ENCODE measurements around the gene PHTF2. TPM values are rescaled to one million over a fixed set of nuclear protein-coding genes. Genes with fewer than 3 reads are reported as not detected.

PHTF2 gene
- total RNA-seq, 4 donors from 2014 or later: 16.7 to 27.6 (median 19.2) TPM

DNA sequence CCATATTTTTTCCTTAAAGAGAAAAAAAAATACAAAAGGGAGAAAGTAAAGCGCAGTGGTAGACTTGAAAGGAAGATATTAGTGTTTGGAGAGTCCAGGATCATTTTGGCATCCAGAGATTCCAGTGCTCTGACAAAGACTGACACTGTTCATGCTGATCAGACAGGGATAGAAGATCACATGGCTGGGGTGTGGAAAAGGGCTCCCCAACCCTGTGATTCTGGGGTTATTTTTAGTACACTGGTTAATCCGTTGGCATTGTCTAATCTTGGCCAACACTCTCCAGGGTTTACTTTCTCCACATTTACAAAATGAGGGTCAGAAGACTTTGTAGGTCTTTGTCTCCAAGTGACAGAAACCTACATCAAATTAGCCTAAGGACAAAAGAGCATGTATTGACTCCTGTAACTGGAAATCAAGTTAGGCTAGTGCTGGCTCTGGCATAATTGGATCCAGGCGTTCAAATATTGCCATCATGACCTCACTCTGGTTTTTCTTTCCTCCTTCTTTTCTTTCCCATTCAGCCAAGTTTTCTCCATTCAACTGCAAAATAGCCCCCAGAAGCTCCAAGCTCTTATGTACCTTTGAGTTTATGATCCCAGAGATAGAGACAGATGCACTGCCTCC lies 181.6 kb downstream of the PHTF2 start:
- TF ChIP-seq, protein P1, sequence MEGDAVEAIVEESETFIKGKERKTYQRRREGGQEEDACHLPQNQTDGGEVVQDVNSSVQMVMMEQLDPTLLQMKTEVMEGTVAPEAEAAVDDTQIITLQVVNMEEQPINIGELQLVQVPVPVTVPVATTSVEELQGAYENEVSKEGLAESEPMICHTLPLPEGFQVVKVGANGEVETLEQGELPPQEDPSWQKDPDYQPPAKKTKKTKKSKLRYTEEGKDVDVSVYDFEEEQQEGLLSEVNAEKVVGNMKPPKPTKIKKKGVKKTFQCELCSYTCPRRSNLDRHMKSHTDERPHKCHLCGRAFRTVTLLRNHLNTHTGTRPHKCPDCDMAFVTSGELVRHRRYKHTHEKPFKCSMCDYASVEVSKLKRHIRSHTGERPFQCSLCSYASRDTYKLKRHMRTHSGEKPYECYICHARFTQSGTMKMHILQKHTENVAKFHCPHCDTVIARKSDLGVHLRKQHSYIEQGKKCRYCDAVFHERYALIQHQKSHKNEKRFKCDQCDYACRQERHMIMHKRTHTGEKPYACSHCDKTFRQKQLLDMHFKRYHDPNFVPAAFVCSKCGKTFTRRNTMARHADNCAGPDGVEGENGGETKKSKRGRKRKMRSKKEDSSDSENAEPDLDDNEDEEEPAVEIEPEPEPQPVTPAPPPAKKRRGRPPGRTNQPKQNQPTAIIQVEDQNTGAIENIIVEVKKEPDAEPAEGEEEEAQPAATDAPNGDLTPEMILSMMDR (IDR thresholded peaks at IDR 0.05): no peak
- DNase-seq (ENCODE audit: low spot score) (no peak), ATAC-seq (ENCODE audit: low FRiP score) (no peak)

DNA sequence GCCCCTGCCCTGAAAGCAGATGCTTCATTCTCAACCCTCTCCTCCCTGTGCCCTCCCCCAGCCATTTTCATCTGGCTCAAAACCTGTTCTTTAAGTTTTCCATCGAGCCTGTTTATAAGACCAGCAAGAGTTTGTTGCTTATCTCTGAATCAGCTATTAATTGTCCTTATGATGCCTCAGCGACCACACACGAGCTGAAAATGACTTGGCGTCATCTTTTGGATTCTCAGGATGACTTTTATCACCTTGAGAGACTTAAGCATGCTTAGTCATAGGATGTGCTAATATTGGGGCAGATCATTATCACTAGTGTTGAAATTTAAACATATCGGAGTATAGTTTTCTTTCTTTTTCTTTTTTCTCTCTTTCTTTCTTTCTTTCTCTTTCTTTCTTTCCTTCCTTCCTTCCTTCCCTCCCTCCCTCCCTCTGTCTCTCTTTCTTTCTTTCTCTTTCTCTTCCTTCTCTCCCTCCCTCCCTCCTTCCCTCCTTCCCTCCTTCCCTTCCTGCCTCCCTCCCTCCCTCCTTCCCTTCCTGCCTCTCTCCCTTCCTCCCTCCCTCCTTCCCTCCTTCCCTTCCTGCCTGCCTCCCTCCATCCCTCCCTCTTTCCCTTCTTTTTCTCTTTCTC lies 184.5 kb downstream of the PHTF2 start:
- TF ChIP-seq, protein P1 (IDR thresholded peaks at IDR 0.05): no peak
- ATAC-seq (ENCODE audit: low FRiP score) (no peak), DNase-seq (ENCODE audit: low spot score) (no peak)

DNA sequence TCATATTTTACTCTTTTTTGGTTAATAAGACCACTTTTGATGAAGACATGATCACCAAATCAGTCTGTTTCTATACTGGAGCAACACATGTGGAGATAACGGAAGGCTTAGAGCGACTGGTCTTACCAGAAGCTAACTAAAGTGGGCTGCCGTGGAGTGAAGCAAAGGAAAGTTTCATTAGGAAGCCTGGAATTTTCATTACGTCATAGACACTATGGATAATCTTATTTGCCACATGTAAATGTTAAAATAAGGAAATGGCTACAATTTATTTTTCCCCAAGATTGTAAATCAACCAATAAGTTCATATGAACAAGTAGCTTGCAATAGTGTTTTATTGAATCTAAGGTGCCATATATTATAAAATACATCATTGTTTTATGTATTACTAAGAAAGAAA lies 185.4 kb downstream of the PHTF2 start:
- ATAC-seq (ENCODE audit: low FRiP score) (no peak), DNase-seq (ENCODE audit: low spot score) (no peak)
- TF ChIP-seq, protein P1 (IDR thresholded peaks at IDR 0.05): no peak

DNA sequence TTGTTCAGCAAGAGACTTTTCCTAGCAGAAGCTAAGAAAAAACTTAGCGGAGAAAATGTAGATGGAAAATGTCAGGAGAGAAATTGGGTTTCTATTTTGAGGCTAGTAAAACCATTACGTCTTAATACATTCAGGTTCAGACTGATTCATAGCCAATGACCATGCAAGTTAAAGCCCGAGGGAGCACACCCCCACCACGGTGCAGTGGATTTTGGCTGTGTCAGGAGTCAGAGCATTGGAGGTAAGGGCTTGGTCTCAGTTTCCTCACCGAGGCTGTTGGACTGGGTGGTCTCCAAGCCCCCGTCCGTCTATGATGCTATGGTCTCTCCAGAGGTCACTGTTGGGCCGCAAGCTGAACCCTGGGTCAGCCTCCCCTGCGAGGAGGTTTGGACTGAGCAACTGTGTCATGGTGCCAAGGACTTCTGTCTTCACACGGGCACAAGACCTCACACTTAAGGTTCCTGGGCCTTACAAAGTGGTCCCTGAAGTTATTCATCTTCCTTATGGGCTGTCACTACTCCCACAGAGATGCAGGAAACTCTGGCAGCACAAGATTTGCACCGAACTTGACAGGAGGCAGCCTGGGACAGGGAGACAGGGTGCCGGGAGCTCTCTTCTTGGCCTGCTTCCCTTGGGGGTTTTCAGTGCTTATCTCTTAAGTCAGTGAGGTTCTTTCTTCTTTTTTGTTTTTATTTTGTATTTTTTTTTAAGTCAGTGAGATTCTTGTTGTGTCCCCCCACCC lies 186.8 kb downstream of the PHTF2 start:
- DNase-seq (ENCODE audit: low spot score): no peak
- TF ChIP-seq, protein P1 (IDR thresholded peaks at IDR 0.05): no peak
- no peak for ATAC-seq (ENCODE audit: low FRiP score)

DNA sequence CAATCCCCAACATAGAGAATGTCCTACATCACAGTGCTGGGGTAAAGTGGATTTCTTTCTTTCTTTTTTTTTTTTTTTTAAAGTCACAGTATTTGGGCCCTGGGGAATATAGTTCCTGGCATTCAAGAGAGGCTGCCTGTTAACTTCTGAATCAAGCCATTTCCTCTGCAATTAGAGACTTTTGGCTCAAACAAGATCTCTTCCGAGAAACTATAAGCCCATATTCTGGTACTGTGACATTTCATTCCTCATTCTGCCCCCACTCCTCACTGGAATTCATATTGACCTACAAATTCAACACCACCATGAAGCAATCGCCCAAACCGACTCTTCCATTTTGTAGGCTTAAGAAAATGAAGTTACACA lies 187.4 kb downstream of the PHTF2 start:
- TF ChIP-seq, protein P1 (IDR thresholded peaks at IDR 0.05): no peak
- no peak for ATAC-seq (ENCODE audit: low FRiP score)

DNA sequence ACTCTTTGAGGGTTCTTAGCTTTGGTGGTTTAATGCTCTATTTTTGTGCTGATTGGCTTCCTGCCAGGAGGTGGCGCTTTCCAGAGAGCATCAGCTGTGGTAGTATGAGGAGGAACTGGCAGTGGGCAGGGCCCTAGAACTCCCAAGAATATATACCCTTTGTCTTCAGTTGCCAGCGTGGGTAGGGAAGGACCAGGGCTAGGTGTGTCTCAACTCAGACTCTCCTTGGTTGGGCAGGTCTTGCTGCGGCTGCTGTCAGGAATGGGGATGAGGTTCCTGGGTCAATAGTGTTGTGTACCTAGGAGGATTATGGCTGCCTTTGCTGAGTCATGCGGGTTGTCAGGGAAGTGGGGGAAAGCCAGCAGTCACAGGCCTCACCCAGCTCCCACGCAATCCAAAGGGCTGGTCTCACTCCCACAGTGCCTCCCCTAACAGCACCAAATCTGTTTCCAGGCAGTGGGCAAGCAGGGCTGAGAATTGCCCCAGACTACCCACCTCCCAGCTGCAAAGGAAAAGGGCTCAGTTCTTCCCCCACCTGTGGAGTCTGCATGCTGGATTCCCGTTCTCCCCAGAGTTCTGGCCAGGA lies 191.5 kb downstream of the PHTF2 start:
- DNase-seq (ENCODE audit: low spot score) (no peak), ATAC-seq (ENCODE audit: low FRiP score) (no peak)
- TF ChIP-seq, protein P1 (IDR thresholded peaks at IDR 0.05): no peak

More for the DNA sequence above, 187.4 kb downstream of the PHTF2 start:
- no peak for DNase-seq (ENCODE audit: low spot score)

Measured in omental fat pad (tissue), 4 donors.